Glomerular visceral epithelial cell (primary cell): Measurements from ENCODE around the gene ERCC4.
"Not testable (repeated sequence)": the region's sequence is repeated elsewhere in the genome, so short reads cannot be mapped to it uniquely, and the experiment has no call there.

ENCODE experiments used
- DNase-seq: peaks from one replicate; pipeline ENCODE4 v3.0.0-alpha.2; 2016; ENCODE audit errors: extremely low spot score

Gene ERCC4

GRCh38 chr16:13919683-13920509 lies at the start of gene ERCC4:
ERCC4 (plus strand) TSS chr16:13920154; CDS start chr16:13920166, 12 bp downstream.
- peak; percentile 99 for DNase-seq

- DNase-seq = peak; percentile 24
These were observed 46.0 kb upstream of the ERCC4 start for GRCh38 chr16:13873835-13874438.

- no peak for DNase-seq
These were observed 44.2 kb upstream of the ERCC4 start for GRCh38 chr16:13875614-13876284.

- DNase-seq = no peak
These were observed 36.7 kb upstream of the ERCC4 start for GRCh38 chr16:13883276-13883675.

- no peak for DNase-seq
These were observed 36.1 kb upstream of the ERCC4 start for GRCh38 chr16:13883881-13884280.

- no peak for DNase-seq
These were observed 34.3 kb upstream of the ERCC4 start for GRCh38 chr16:13885700-13886099.

- DNase-seq = no peak
These were observed 33.3 kb upstream of the ERCC4 start for GRCh38 chr16:13886608-13887007.

GRCh38 chr16:13889323-13889722 lies 30.6 kb upstream of the ERCC4 start:
- DNase-seq = not testable (repeated sequence)

- DNase-seq = no peak
These were observed 27.7 kb upstream of the ERCC4 start for GRCh38 chr16:13892301-13892700.

GRCh38 chr16:13895516-13895915 lies 24.4 kb upstream of the ERCC4 start:
- DNase-seq = no peak

GRCh38 chr16:13896543-13897182 lies 23.3 kb upstream of the ERCC4 start:
- DNase-seq = no peak

GRCh38 chr16:13897806-13898205 lies 22.1 kb upstream of the ERCC4 start:
- no peak for DNase-seq

GRCh38 chr16:13898233-13898632 lies 21.7 kb upstream of the ERCC4 start:
- no peak for DNase-seq

- no peak for DNase-seq
These were observed 17.9 kb upstream of the ERCC4 start for GRCh38 chr16:13902052-13902451.

- DNase-seq = no peak
These were observed 17.3 kb upstream of the ERCC4 start for GRCh38 chr16:13902677-13903076.

- no peak for DNase-seq
These were observed 15.7 kb upstream of the ERCC4 start for GRCh38 chr16:13904179-13904691.

GRCh38 chr16:13904822-13905221 lies 15.1 kb upstream of the ERCC4 start:
- peak; percentile 30 for DNase-seq

- no peak for DNase-seq
These were observed 13.5 kb upstream of the ERCC4 start for GRCh38 chr16:13906168-13907089.

GRCh38 chr16:13907431-13907830 lies 12.5 kb upstream of the ERCC4 start:
- DNase-seq = no peak

GRCh38 chr16:13909069-13909468 lies 10.9 kb upstream of the ERCC4 start:
- no peak for DNase-seq

GRCh38 chr16:13909872-13910303 lies 10.1 kb upstream of the ERCC4 start:
- DNase-seq = peak; percentile 9
